Measurements from ENCODE around the gene FCHO1.

FCHO1 gene, protein sequence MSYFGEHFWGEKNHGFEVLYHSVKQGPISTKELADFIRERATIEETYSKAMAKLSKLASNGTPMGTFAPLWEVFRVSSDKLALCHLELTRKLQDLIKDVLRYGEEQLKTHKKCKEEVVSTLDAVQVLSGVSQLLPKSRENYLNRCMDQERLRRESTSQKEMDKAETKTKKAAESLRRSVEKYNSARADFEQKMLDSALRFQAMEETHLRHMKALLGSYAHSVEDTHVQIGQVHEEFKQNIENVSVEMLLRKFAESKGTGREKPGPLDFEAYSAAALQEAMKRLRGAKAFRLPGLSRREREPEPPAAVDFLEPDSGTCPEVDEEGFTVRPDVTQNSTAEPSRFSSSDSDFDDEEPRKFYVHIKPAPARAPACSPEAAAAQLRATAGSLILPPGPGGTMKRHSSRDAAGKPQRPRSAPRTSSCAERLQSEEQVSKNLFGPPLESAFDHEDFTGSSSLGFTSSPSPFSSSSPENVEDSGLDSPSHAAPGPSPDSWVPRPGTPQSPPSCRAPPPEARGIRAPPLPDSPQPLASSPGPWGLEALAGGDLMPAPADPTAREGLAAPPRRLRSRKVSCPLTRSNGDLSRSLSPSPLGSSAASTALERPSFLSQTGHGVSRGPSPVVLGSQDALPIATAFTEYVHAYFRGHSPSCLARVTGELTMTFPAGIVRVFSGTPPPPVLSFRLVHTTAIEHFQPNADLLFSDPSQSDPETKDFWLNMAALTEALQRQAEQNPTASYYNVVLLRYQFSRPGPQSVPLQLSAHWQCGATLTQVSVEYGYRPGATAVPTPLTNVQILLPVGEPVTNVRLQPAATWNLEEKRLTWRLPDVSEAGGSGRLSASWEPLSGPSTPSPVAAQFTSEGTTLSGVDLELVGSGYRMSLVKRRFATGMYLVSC

DNA sequence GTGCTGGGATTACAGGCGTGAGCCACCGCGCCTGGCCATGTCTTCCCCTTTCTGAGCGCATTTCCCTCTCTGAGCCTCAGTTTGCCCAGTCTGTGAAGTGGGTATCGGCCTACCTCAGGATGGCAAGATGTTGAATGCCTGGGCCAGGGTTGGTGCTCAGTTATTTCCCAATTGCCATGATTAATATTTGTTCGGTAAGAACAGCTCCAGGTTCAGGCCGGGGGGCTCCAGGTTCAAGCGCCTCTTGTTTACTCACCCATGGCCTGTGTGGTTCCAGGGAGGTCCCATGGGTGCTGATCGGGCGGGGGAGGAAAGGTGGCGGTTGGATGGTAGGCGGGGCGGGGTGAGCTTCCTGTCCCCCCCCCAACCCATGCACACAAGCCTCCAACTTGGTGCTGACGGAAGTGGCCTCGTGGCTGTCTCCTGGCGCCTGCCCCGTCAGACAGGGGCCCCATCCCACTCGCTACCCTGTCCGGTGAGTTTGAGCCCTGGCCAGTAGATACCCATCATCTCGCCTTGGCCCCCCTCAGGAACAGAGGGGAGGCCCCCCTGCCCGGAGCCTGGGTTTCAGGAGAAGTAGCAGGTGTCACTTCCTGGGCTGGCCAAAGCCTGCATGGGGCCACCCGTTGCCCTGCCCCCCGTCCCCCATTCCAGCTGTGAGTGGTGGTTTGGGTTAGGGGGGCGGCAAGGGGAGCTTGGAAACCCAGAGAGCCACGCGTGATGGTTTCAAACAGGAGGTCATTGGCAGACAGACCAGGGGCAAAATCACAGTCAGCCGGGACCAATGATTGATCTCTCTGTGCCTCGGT lies at the start of gene FCHO1:
Gene FCHO1, plus strand, starts transcription at position 375 of the 809 bp plus-strand sequence. CDS start 3,688 bp downstream, outside the sequence.
- DNase-seq = no peak

DNA sequence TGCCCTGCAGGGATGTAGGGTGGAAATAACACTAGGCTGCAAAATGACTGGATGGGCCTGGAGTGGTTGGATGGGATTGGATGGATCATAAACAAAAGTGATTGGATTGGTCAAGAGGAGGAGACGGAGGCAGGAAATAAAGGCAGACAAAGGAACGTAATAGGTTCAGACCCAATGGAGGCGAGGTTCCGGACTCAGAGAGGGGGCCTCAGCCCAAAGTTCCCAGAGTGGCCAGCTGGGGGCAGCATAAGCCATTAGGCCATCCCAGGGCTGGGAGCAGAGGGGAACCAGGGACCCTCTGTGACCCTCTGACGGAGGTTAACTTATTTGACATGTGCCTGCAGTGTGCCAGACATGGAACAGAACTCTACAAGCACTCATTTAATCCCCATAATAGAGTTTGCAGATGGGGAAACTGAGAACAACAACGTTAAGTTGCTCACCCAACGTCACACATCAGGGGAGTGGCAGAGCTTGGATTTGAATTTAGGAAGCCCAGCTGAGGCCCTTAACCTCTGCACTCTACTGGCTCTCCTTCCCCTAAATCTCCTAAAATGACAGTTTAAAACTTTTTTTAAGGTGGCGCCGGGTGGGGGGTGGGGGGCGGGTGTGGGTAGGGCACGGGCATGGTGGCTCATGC lies 47.3 kb upstream of the FCHO1 start:
- DNase-seq = peak; percentile 38

DNA sequence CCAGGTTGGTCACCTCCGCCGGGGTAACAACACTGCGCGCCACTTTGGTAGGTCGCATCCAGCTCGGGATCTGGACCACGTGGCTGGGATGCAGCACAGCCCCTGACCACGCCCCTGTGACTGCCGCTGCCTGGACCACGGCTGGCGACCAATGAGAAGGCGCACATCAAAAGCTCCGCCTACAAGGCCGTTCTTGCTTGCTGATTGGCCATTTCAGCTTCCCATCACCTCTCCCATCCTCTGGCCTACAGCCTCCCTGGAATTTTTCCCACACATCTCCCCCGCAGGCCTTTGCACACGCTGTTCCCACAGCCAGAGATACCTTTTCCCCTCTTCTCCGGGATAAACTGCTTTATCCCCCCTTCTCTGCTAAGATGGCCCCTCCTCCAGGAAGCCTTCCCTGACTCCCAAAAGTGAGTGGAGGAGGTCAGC lies 44.5 kb upstream of the FCHO1 start:
- DNase-seq = peak; percentile 59

DNA sequence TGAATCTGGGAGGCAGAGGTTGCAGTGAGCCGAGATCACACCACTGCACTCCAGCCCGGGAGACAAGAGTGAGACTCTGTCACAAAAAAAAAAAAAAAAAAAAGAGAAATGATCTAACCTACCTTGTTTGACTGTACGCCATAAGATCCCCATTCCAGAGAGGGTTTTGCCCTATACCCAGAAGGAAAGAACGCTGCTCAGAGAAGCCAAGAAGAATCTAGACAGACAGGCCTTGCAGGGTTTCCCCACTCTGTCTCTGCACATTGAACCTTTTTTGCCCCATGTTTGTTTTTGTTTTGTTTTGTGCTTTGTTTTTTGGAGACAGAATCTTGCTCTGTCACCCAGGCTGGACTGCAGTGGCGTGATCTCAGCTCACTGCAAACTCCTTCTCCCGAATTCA lies 39.4 kb upstream of the FCHO1 start:
- DNase-seq = no peak

DNA sequence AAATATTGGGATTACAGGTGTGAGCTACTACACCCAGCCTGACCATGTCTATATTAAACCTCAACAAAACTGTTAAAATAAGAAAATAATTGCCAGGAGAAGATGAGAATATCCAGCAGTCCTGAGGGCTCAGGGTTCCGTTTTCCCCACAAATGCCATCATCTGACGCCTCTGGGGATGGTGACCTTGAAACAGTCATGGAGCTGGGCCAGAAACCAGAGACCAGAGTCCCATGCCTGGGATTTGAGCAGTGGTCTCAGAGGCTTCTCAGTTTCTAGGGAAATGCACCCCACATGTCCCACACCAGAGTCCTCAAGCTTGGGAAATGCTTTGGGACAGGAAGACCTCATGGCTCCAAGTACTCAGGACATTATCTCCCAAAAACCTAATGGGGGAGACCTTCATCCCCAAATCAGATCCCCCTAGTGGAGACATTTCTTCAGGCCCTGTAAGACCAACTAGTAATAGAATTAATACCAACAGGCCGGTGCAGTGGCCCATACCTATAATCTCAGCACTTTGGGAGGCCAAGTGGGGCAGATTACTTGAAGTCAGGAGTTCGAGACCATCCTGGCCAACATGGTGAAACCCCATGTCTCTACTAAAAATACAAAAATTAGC lies 34.9 kb upstream of the FCHO1 start:
- DNase-seq = no peak

DNA sequence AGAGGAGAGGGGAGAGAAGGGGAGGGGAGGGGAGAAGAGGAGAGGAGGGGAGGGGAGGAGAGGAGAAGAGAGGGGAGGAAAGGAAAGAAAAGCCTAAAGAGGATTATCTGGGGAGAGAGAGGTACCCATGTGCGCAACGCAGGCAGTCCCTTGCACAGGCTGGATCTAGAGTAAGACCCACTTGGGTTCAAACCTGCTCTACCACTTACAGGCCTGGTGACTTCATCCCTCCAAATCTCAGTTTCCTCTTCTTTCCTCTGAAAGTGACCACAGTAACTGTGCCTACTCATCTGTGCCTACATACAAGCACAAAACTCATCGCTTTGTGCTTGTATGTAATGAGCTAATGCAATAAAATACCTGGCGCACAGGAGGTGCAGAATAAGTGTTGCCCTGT lies 32.7 kb upstream of the FCHO1 start:
- no peak for DNase-seq

DNA sequence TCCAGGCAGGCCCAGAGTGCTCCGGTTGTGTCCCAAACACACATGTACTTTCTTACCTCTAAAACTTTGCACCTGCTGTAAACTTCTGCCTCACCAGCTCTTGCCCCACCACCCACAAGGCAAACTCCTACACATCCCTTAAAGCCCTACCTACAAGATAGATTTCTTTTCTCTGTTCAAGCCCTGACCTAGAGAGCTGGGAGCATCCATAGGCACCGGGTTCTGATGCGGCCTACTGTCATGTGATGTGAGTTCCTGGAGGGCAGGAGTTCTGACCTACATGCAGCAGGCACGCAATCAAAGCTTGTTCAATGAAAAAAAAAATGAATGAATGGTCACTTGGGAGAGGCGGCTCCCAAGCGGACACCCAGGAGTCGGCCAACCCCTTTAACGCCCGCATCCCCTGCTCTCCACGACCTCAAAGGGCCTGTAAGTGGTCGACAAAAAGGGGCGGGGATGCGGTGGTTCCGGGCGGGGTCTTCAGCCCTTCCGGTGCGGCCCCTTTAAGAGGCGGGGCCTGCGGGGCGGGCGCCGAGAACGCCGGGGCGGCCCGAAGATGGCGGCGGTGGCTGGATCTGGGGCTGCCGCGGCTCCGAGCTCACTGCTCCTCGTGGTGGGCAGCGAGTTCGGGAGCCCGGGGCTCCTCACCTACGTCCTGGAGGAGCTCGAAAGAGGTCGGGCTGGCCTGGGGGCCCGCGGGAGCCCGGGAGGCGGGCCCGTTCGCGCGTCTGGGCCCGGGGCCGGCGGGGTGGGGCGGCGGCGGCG lies 32.1 kb upstream of the FCHO1 start, which contains the start of gene MAP1S:
Gene MAP1S, plus strand, starts transcription at position 534 of the 765 bp plus-strand sequence. Its CDS starts 23 bp downstream, at position 557.
- peak; percentile 49 for DNase-seq

DNA sequence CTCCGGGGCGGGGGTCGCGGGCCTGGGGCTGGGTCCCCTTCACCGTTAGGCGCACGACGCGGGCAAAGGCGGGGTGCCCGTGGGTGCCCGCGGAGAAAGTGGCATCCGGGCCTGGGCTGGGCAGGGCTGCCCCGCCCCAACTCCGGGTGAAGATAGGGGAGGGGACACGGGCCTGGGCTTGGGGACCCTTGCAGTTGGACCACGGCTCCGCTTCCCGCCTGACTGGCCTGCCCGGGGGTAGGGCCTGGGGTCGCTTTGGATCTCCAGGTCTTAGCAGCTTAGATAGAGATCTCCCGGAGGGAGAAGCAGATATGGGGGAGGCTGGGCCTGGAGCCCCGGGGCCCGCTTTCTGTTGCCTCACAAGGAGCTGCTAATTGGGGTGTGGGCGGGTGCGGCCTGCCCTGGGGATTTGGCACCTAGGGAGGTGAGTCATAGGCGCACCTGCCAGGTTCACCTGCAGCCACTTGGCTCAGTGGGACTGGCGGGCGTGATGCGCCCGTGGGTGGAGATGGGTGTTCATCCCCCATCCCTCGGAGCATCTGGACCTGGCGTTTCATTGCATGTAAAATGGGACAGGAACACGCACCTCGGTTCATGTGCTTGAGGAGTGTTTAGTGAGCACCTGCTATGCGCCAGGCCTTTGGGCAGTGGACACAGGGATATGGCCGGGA lies 31.4 kb upstream of the FCHO1 start:
- no peak for DNase-seq

DNA sequence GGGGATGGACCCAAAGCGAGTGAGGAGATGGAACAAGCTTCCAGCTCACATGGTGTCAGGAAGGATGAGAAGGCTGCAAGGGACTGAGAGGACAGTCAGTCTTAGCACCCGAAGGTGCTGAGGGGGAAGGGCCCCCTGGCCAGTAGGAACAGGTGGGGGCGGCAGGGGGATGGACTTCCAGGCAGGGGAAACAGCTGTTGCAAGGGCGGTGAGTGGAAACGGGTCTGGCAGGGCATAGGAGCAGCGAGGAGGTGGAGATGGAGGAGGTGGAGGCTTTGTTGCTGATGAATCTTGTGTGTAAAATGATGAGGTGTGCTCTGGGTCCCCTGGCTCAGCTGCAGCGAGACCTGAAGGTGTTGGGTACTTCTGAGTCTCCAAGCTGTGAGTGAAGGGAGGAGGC lies 30.8 kb upstream of the FCHO1 start:
- DNase-seq = no peak

DNA sequence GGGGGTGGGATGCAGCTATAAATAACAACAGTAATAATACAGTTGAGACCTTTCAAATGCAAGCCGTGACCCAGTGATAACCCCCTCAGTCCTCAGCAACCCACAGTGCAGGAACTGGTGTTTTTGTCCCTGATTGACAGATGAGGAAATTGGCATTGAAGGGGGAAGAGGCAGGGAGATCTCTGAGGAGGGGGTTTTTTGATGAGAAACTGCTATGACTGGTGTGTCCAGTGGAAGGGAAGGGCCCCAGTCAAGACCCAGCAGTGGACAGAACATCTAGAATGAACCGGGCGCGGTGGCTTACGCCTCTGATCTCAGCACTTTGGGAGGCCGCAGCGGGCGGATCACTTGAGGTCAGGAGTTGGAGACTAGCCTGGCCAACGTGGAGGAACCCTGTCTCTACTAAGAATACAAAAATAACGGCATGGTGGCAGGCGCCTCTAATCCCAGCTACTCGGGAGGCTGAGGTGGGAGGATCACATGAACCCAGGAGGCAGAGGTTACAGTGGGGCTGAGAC lies 30.1 kb upstream of the FCHO1 start:
- DNase-seq = no peak

DNA sequence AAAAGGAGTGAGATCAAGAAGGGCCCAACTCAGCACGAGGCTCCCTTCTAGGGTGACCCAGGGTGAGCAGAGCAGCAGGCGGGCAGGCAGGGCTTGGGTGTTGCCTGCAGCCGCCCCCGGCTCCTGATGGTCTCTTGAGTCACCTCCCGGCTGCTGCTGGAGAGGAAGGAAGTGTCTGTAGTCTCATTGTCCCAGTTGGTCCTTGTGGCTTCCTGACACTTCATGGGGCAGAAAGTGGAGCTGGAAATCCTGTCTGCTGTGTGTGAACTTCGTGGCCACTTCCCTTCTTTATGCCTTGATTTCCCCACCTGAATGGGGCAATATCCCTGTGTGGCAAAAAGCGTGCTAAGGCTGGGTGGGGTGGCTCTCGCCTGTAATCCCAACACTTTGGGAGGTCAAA lies 29.5 kb upstream of the FCHO1 start:
- DNase-seq = peak; percentile 33

DNA sequence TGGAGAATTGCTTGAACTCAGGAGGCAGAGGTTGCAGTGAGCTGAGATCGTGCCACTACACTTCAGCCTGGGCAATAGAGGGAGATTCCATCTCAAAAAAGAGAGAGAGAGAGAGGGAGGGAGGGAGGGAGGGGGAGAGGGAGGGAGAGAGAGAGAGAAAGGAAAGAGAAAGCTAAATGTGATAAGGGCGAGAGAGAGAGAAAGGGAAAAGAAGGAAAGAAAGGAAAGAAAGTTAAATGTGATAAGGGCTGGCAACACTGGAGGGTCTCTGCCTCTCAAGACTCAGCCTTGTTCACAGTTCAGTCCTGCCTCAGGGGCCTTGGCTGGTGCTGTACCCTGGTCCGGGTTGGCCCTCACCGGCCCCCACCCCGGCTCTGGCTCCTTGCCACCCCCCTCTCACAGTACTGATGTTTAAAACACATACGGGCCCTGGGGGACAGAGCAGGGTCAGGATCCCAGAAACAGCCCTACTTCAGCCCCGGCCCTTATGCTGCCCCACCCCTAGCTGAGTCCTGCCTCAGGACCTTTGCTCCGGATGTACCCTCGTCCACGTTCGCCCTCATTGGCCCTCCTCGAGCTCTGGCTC lies 28.5 kb upstream of the FCHO1 start:
- DNase-seq = no peak

DNA sequence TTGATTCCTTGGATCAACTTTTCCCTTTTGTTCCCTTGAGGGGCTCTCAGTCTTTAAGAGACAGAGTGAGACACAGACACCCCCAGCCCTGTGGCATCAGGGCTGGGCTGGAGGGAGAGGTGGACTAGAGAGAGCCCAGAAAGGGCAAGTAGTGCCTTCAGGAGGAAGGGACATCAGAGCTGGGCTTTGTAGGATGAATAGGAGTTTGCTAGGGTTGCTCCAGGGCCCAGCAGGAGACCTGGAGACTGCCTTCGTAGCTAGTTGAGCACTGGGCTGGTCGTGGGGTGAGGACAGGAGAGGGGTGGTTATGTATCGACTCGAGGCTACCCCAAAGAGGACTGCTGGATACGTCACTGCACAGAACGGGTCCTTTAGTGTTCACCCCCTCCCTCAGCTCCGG lies 26.6 kb upstream of the FCHO1 start:
- no peak for DNase-seq

DNA sequence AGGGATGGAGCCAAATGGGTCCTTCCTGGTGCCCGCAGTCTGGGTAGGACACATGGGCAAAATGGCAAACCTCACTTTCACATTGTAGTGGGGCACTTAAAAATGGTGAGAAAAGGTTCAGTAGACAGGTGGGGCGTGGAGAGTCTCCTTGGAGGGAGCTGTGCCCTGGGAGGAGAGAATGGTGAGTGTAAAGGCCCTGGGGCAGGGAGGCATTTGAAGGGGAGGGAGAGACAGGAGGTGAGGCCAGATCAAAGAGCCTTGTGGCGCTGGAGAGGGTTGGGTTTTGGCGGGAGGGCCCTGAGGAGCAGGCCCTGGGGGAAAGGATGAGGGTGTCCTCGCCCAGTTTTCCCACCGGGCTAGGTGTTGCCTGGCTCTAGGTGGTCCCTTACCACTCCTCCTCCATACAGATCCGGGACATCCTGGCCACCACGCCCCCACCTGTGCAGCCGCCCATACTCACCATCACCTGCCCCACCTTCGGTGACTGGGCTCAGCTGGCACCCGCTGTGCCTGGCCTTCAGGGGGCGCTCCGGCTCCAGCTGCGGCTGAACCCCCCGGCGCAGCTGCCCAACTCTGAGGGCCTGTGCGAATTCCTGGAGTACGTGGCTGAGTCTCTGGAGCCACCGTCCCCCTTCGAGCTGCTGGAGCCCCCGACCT lies 25.7 kb upstream of the FCHO1 start:
- DNase-seq = no peak

DNA sequence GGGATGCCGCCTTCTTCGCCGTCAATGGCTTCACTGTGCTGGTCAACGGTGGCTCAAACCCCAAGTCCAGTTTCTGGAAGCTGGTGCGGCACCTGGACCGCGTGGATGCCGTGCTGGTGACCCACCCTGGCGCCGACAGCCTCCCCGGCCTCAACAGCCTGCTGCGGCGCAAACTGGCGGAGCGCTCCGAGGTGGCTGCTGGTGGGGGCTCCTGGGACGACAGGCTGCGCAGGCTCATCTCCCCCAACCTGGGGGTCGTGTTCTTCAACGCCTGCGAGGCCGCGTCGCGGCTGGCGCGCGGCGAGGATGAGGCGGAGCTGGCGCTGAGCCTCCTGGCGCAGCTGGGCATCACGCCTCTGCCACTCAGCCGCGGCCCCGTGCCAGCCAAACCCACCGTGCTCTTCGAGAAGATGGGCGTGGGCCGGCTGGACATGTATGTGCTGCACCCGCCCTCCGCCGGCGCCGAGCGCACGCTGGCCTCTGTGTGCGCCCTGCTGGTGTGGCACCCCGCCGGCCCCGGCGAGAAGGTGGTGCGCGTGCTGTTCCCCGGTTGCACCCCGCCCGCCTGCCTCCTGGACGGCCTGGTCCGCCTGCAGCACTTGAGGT lies 25.0 kb upstream of the FCHO1 start:
- DNase-seq = no peak

DNA sequence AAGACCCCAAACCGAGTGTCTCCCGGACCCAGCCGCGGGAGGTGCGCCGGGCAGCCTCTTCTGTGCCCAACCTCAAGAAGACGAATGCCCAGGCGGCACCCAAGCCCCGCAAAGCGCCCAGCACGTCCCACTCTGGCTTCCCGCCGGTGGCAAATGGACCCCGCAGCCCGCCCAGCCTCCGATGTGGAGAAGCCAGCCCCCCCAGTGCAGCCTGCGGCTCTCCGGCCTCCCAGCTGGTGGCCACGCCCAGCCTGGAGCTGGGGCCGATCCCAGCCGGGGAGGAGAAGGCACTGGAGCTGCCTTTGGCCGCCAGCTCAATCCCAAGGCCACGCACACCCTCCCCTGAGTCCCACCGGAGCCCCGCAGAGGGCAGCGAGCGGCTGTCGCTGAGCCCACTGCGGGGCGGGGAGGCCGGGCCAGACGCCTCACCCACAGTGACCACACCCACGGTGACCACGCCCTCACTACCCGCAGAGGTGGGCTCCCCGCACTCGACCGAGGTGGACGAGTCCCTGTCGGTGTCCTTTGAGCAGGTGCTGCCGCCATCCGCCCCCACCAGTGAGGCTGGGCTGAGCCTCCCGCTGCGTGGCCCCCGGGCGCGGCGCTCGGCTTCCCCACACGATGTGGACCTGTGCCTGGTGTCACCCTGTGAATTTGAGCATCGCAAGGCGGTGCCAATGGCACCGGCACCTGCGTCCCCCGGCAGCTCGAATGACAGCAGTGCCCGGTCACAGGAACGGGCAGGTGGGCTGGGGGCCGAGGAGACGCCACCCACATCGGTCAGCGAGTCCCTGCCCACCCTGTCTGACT lies 24.1 kb upstream of the FCHO1 start:
- DNase-seq = no peak

DNA sequence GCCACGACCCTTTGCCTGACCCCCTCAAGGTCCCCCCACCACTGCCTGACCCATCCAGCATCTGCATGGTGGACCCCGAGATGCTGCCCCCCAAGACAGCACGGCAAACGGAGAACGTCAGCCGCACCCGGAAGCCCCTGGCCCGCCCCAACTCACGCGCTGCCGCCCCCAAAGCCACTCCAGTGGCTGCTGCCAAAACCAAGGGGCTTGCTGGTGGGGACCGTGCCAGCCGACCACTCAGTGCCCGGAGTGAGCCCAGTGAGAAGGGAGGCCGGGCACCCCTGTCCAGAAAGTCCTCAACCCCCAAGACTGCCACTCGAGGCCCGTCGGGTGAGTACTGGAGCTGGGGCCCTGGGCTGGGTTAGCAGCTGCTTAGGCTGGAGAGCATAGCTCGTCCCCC lies 23.4 kb upstream of the FCHO1 start:
- DNase-seq = no peak

DNA sequence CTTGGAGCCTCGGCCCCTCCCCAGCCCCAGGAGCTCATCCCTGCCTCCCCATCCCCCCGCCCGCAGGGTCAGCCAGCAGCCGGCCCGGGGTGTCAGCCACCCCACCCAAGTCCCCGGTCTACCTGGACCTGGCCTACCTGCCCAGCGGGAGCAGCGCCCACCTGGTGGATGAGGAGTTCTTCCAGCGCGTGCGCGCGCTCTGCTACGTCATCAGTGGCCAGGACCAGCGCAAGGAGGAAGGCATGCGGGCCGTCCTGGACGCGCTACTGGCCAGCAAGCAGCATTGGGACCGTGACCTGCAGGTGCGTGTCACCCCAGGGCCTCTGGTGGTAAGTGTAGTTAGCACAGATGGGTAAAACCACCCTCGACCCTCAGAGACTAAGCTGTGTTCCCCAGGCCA lies 18.1 kb upstream of the FCHO1 start:
- DNase-seq = no peak
